Mammary epithelial cell (primary cell): ENCODE measurements around the gene INPP5A.

Experiments
- EZH2 ChIP-seq: IDR thresholded peaks from 2 replicates; pipeline ENCODE4 v1.6.1; 2012; ENCODE audit warnings: low read length, inconsistent platforms, borderline replicate concordance
- TF ChIP-seq, protein P1 (sequence below), 2 donors: IDR thresholded peaks in 1 of 2; conservative IDR thresholded peaks in 1 of 2; 2 replicates each; pipeline ENCODE4 v1.5.1; 2011 to 2012; ENCODE audit warnings: inconsistent platforms in 2 of 2, low read length in 2 of 2, mild to moderate bottlenecking in 2 of 2, control low read depth in 1 of 2, low read depth in 1 of 2; ENCODE audit not compliant: insufficient read depth in 1 of 2; ENCODE audit errors: extremely low read depth in 1 of 2

DNA sequence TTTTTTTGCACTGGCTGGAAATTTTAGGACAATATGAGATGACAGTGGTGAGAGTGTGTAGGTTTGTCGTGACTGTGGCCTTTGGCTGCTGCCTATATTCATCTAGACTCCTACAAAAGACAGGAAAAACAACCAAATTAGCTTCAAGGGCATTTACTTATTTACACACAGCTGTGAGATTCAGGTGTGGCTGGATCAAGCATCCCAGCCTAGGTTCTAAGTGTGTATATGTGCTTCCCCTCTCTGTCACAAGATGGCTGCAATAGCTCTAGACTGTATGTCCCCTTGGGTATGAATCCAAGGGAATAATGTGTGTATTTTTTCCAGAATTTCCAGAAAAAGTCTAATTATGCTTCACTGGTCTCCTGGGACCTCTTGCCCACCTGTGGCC is 25.5 kb upstream of the INPP5A start:
- TF ChIP-seq, protein P1, sequence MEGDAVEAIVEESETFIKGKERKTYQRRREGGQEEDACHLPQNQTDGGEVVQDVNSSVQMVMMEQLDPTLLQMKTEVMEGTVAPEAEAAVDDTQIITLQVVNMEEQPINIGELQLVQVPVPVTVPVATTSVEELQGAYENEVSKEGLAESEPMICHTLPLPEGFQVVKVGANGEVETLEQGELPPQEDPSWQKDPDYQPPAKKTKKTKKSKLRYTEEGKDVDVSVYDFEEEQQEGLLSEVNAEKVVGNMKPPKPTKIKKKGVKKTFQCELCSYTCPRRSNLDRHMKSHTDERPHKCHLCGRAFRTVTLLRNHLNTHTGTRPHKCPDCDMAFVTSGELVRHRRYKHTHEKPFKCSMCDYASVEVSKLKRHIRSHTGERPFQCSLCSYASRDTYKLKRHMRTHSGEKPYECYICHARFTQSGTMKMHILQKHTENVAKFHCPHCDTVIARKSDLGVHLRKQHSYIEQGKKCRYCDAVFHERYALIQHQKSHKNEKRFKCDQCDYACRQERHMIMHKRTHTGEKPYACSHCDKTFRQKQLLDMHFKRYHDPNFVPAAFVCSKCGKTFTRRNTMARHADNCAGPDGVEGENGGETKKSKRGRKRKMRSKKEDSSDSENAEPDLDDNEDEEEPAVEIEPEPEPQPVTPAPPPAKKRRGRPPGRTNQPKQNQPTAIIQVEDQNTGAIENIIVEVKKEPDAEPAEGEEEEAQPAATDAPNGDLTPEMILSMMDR (conservative IDR thresholded peaks at IDR 0.05 in 1 of 2, IDR thresholded peaks at IDR 0.05 in 1 of 2; ENCODE audit: extremely low read depth in 1 of 2, insufficient read depth in 1 of 2, low read depth in 1 of 2, low read length in 2 of 2) = no peak
- TF ChIP-seq EZH2 = no peak
